CD8-positive, alpha-beta memory T cell (primary cell): ENCODE measurements around the gene GPR37L1. TPM values are rescaled to one million over a fixed set of nuclear protein-coding genes. Genes with fewer than 3 reads are reported as not detected.

ENCODE experiments used
- CTCF ChIA-PET: fragments of 350-600 bp; sonication (Branson Sonifier 250); formaldehyde crosslinking; loops from one replicate; lab custom pipeline; 2021; ENCODE audit warnings: antibody characterized with exemption; lab: Charles Lee
- POLR2A ChIA-PET: fragments of 350-600 bp; sonication (Branson Sonifier 250); formaldehyde crosslinking; loops from one replicate; lab custom pipeline; 2021; ENCODE audit warnings: antibody characterized with exemption; lab: Charles Lee
- DNase-seq, 5 donors: peaks; one replicate each; pipeline versions ENCODE4 v3.0.0 to v3.0.0-alpha.2; 2020 to 2022; ENCODE audit warnings: mixed read lengths in 1 of 5
- H3K27ac ChIP-seq: one replicate; pipeline ENCODE4 v1.7.0; 2013; ENCODE audit warnings: low read depth, mild to moderate bottlenecking, low read length, moderate library complexity
- H3K27me3 ChIP-seq: 2 replicates; pipeline ENCODE4 v1.7.0; 2013; ENCODE audit warnings: low read length, mild to moderate bottlenecking; ENCODE audit not compliant: insufficient read depth, poor library complexity, severe bottlenecking
- H3K36me3 ChIP-seq: 2 replicates; pipeline ENCODE4 v1.7.0; 2013; ENCODE audit warnings: mild to moderate bottlenecking, low read length, moderate library complexity; ENCODE audit not compliant: insufficient read depth
- H3K4me1 ChIP-seq: 2 replicates; pipeline ENCODE4 v1.7.0; 2013; ENCODE audit warnings: mild to moderate bottlenecking, low read length, moderate library complexity; ENCODE audit not compliant: insufficient read depth
- H3K4me3 ChIP-seq: 2 replicates; pipeline ENCODE4 v1.7.0; 2013; ENCODE audit warnings: mild to moderate bottlenecking, low read length
- H3K9me3 ChIP-seq: 2 replicates; pipeline ENCODE4 v1.7.0; 2013; ENCODE audit warnings: mild to moderate bottlenecking, low read length
- H3K27ac Mint-ChIP-seq, 8 donors: one replicate each; pipeline ENCODE4 v1.8.0; 2020 to 2021; ENCODE audit warnings: mixed read lengths in 8 of 8, mild to moderate bottlenecking in 6 of 8, inconsistent platforms in 3 of 8, moderate library complexity in 3 of 8
- H3K27me3 Mint-ChIP-seq, 2 donors: one replicate each; pipeline ENCODE4 v1.8.0; 2020 to 2021; ENCODE audit warnings: mixed read lengths in 2 of 2, mild to moderate bottlenecking in 1 of 2, moderate library complexity in 1 of 2
- H3K36me3 Mint-ChIP-seq, 3 donors: one replicate each; pipeline ENCODE4 v1.8.0; 2020 to 2021; ENCODE audit warnings: mixed read lengths in 3 of 3, inconsistent platforms in 1 of 3, mild to moderate bottlenecking in 1 of 3
- H3K4me1 Mint-ChIP-seq, 3 donors: one replicate each; pipeline ENCODE4 v1.8.0; 2020 to 2021; ENCODE audit warnings: mixed read lengths in 3 of 3, inconsistent platforms in 1 of 3, mild to moderate bottlenecking in 1 of 3
- H3K4me3 Mint-ChIP-seq, 7 donors: one replicate each; pipeline ENCODE4 v1.8.0; 2020 to 2021; ENCODE audit warnings: mixed read lengths in 7 of 7, mild to moderate bottlenecking in 6 of 7, moderate library complexity in 4 of 7, inconsistent platforms in 2 of 7
- H3K9me3 Mint-ChIP-seq, 5 donors: one replicate each; pipeline ENCODE4 v1.8.0; 2020 to 2022; ENCODE audit warnings: mixed read lengths in 5 of 5, mild to moderate bottlenecking in 3 of 5, moderate library complexity in 2 of 5, inconsistent platforms in 1 of 5
- polyA plus RNA-seq: library from polyadenylated mRNA; unstranded; fragments of 300-500 nt; fragmentation: Illumina TruSeq; gene quantifications from one replicate; pipeline ENCODE4 v1.2.3, GENCODE V29; 2021
- total RNA-seq, 2 experiments: library from RNA; stranded (reverse); gene quantifications; one replicate each; pipeline ENCODE4 v1.2.3, GENCODE V29; 2021

Gene GPR37L1
- total and polyA plus RNA-seq, 3 experiments from 2014 or later: 0.08 TPM; not detected in 2

- H3K4me1 ChIP-seq: peaks cover 25% of the 10 kb centered on the region
- H3K36me3 ChIP-seq: no peaks in the 10 kb centered on the region
- Mint-ChIP-seq H3K36me3 (no peaks in the 10 kb centered on the region), H3K4me3 (no peak overlapping the region), H3K9me3 (no peaks in the 10 kb centered on the region), H3K27me3 (no peaks in the 10 kb centered on the region), H3K27ac (no peak overlapping the region), H3K4me1 (peaks cover 18 to 39% (median 33%) of the 10 kb centered on the region in 3 donors)
- POLR2A ChIA-PET: interaction anchor here (0.6 kb wide), 1 partner anchor 29 kb away, joined by 3 read pairs; no protein-coding TSS in a partner anchor
- CTCF ChIA-PET: interaction anchor here (3.8 kb wide), 1 partner anchor 13 kb away, joined by 16 read pairs; no protein-coding TSS in a partner anchor
- no peak for DNase-seq
- H3K4me3 ChIP-seq: no peak overlapping the region
- no peaks in the 10 kb centered on the region for H3K27me3 ChIP-seq
- no peak overlapping the region for H3K27ac ChIP-seq
- no peaks in the 10 kb centered on the region for H3K9me3 ChIP-seq
Measured at GRCh38 chr1:202168861-202169260, 46.1 kb downstream of the GPR37L1 start.

GRCh38 chr1:202170726-202171125 lies 48.0 kb downstream of the GPR37L1 start:
- Histone ChIP-seq H3K27me3 (no peaks in the 10 kb centered on the region), H3K4me3 (no peak overlapping the region), H3K36me3 (no peaks in the 10 kb centered on the region), H3K4me1 (peaks cover 6% of the 10 kb centered on the region), H3K27ac (no peak overlapping the region), H3K9me3 (no peaks in the 10 kb centered on the region)
- H3K9me3 Mint-ChIP-seq: no peaks in the 10 kb centered on the region
- ChIA-PET POLR2A (no interaction called here), CTCF (interaction anchor here (1.1 to 3.8 kb wide), 2 partner anchors 15 kb away, joined by 3 to 16 read pairs; no protein-coding TSS in a partner anchor)
- H3K27me3 Mint-ChIP-seq: no peaks in the 10 kb centered on the region
- no peaks in the 10 kb centered on the region for H3K36me3 Mint-ChIP-seq
- peak overlapping the region in 1 of 8 donors; percentile 68 for H3K27ac Mint-ChIP-seq
- H3K4me1 Mint-ChIP-seq: peaks cover 7 to 21% (median 15%) of the 10 kb centered on the region in 3 donors
- no peak for DNase-seq
- H3K4me3 Mint-ChIP-seq: no peak overlapping the region

- Mint-ChIP-seq H3K4me1 (peaks cover 4 to 13% (median 8%) of the 10 kb centered on the region in 3 donors), H3K36me3 (no peaks in the 10 kb centered on the region), H3K9me3 (no peaks in the 10 kb centered on the region)
Measured at GRCh38 chr1:202171292-202172014, 48.7 kb downstream of the GPR37L1 start.

GRCh38 chr1:202172015-202172355 lies 49.3 kb downstream of the GPR37L1 start:
- no peaks in the 10 kb centered on the region for H3K27me3 Mint-ChIP-seq
- H3K4me3 Mint-ChIP-seq: no peak overlapping the region
- H3K36me3 Mint-ChIP-seq: no peaks in the 10 kb centered on the region
- peaks cover 2 to 9% (median 3%) of the 10 kb centered on the region in 3 donors for H3K4me1 Mint-ChIP-seq
- no peak overlapping the region for H3K27ac ChIP-seq
- CTCF ChIA-PET: interaction anchor here (3.8 kb wide), 1 partner anchor 16 kb away, joined by 16 read pairs; no protein-coding TSS in a partner anchor
- POLR2A ChIA-PET: no interaction called here
- no peak overlapping the region for H3K4me3 ChIP-seq
- no peaks in the 10 kb centered on the region for H3K4me1 ChIP-seq
- no peak overlapping the region for H3K27ac Mint-ChIP-seq
- H3K9me3 ChIP-seq: no peaks in the 10 kb centered on the region
- H3K9me3 Mint-ChIP-seq: no peaks in the 10 kb centered on the region
- H3K36me3 ChIP-seq: no peaks in the 10 kb centered on the region
- no peaks in the 10 kb centered on the region for H3K27me3 ChIP-seq
- DNase-seq: no peak

More at GRCh38 chr1:202171292-202172014, 48.7 kb downstream of the GPR37L1 start:
- no peak overlapping the region for H3K27ac ChIP-seq
- H3K4me3 ChIP-seq: no peak overlapping the region
- H3K27ac Mint-ChIP-seq: no peak overlapping the region
- H3K36me3 ChIP-seq: no peaks in the 10 kb centered on the region
- no peaks in the 10 kb centered on the region for H3K27me3 ChIP-seq
- ChIA-PET POLR2A (no interaction called here), CTCF (interaction anchor here (1.1 to 3.8 kb wide), 2 partner anchors 14 to 16 kb away, joined by 3 to 16 read pairs; no protein-coding TSS in a partner anchor)
- DNase-seq: no peak
- H3K4me1 ChIP-seq: no peaks in the 10 kb centered on the region
- H3K9me3 ChIP-seq: no peaks in the 10 kb centered on the region
- H3K4me3 Mint-ChIP-seq: no peak overlapping the region
- no peaks in the 10 kb centered on the region for H3K27me3 Mint-ChIP-seq

- DNase-seq: no peak
- no peaks in the 10 kb centered on the region for H3K27me3 Mint-ChIP-seq
- Histone ChIP-seq H3K27ac (no peak overlapping the region), H3K27me3 (no peaks in the 10 kb centered on the region), H3K4me1 (no peaks in the 10 kb centered on the region), H3K36me3 (no peaks in the 10 kb centered on the region), H3K9me3 (no peaks in the 10 kb centered on the region), H3K4me3 (no peak overlapping the region)
- peak overlapping the region in 1 of 8 donors; percentile 24 for H3K27ac Mint-ChIP-seq
- H3K4me1 Mint-ChIP-seq: peaks cover 0 to 6% (median 0%) of the 10 kb centered on the region in 3 donors
- no peaks in the 10 kb centered on the region for H3K36me3 Mint-ChIP-seq
- no peaks in the 10 kb centered on the region for H3K9me3 Mint-ChIP-seq
- ChIA-PET POLR2A (interaction anchor here (0.6 kb wide), 2 partner anchors 38 to 219 kb away, joined by 3 to 17 read pairs; no protein-coding TSS in a partner anchor), CTCF (interaction anchor here (1.0 to 1.7 kb wide), 5 partner anchors 11 to 19 kb away, joined by 3 to 5 read pairs (median 4); partner anchors contain the start of gene PTPN7)
- no peak overlapping the region for H3K4me3 Mint-ChIP-seq
Measured at GRCh38 chr1:202173993-202174392, 51.3 kb downstream of the GPR37L1 start.

GRCh38 chr1:202176949-202177927 lies 54.5 kb downstream of the GPR37L1 start:
- Mint-ChIP-seq H3K4me3 (no peak overlapping the region), H3K27ac (no peak overlapping the region), H3K9me3 (no peaks in the 10 kb centered on the region), H3K27me3 (peaks cover 0 to 2% of the 10 kb centered on the region in 2 donors), H3K4me1 (no peaks in the 10 kb centered on the region), H3K36me3 (no peaks in the 10 kb centered on the region)
- ChIA-PET CTCF (interaction anchor here (0.9 to 2.4 kb wide), 2 partner anchors 8 to 11 kb away, joined by 3 to 6 read pairs; no protein-coding TSS in a partner anchor), POLR2A (no interaction called here)
- Histone ChIP-seq H3K9me3 (no peaks in the 10 kb centered on the region), H3K27me3 (no peaks in the 10 kb centered on the region), H3K4me3 (no peak overlapping the region), H3K27ac (no peak overlapping the region), H3K4me1 (no peaks in the 10 kb centered on the region), H3K36me3 (no peaks in the 10 kb centered on the region)
- DNase-seq: no peak

- no peak overlapping the region for H3K4me3 ChIP-seq
- H3K27ac ChIP-seq: no peak overlapping the region
- peaks cover 0 to 2% of the 10 kb centered on the region in 2 donors for H3K27me3 Mint-ChIP-seq
- peak overlapping the region in 1 of 8 donors; percentile 29 for H3K27ac Mint-ChIP-seq
- no peaks in the 10 kb centered on the region for H3K9me3 ChIP-seq
- no peak for DNase-seq
- peaks cover 11 to 14% (median 13%) of the 10 kb centered on the region in 3 donors for H3K4me1 Mint-ChIP-seq
- H3K4me3 Mint-ChIP-seq: no peak overlapping the region
- no peaks in the 10 kb centered on the region for H3K27me3 ChIP-seq
- H3K4me1 ChIP-seq: peaks cover 8% of the 10 kb centered on the region
- CTCF ChIA-PET: interaction anchor here (0.9 to 3.1 kb wide), 6 partner anchors 9 to 540 kb away, joined by 3 to 10 read pairs (median 4); partner anchors contain the start of genes LGR6 and PTPN7
- no peaks in the 10 kb centered on the region for H3K9me3 Mint-ChIP-seq
- no peaks in the 10 kb centered on the region for H3K36me3 Mint-ChIP-seq
- POLR2A ChIA-PET: no interaction called here
- no peaks in the 10 kb centered on the region for H3K36me3 ChIP-seq
Measured at GRCh38 chr1:202179828-202180750, 57.4 kb downstream of the GPR37L1 start.
